Measurements from ENCODE around the gene OIT3. TPM values are rescaled to one million over a fixed set of nuclear protein-coding genes. Genes with fewer than 3 reads are reported as not detected.
"Not testable (repeated sequence)": the region's sequence is repeated elsewhere in the genome, so short reads cannot be mapped to it uniquely, and the experiment has no call there.

Gene OIT3
- total RNA-seq, 2 experiments from 2014 or later, result not detected

DNA sequence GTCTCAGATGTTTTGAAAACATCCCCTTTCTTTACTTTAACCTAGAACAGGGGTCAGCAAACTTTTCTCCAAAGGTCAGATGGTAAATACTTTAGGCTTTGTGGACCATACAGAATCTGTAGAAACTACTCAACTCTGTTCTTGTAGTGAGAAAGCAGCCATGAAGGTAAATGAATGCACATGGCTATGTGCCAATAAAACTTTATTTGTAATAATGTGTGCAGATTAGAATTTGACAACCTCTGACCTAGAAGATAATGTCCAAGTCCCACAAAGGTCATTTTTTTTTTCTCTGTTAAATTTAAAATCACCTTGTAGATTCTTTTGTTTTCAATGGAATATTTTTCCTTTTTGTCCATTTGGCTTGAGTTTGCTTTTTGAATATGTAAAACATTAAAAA lies 17.2 kb downstream of the OIT3 start:
- POLR2A ChIA-PET, result no interaction called here
- Mint-ChIP-seq H3K27me3 (no peaks in the 10 kb centered on the region), H3K27ac (no peak overlapping the region), H3K4me1 (ENCODE audit: low read depth) (no peaks in the 10 kb centered on the region), H3K9me3 (no peaks in the 10 kb centered on the region), H3K36me3 (no peaks in the 10 kb centered on the region), H3K4me3 (no peak overlapping the region)
- DNase-seq, result no peak
- intact Hi-C loops (cut with micrococcal nuclease), result no loop called here
- CTCF ChIA-PET, result interaction anchor here (0.6 kb wide), 1 partner anchor 72 kb away, joined by 7 read pairs; no protein-coding TSS in a partner anchor

DNA sequence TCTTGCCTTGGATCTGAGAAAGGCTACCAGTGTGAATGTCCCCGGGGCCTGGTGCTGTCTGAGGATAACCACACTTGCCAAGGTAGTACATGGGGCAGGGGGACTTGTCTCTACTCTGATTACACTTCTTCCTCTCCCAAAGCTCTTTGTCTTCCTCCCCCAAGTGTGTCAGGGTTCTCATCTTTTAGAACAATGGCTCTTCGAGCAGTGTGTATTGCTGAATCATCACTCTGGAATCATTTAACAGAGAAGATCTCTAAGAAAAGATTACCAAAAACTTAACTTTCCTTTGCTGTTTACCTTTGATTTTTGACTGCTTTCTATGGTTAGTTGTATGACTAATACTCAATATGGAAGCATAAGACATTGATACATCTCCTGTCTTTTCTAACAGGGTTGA lies 18.2 kb downstream of the OIT3 start:
- H3K4me1 Mint-ChIP-seq (ENCODE audit: low read depth), result no peaks in the 10 kb centered on the region
- intact Hi-C loops (cut with micrococcal nuclease), result no loop called here
- H3K4me3 Mint-ChIP-seq, result no peak overlapping the region
- no peak for DNase-seq
- no peaks in the 10 kb centered on the region for H3K9me3 Mint-ChIP-seq
- POLR2A ChIA-PET, result no interaction called here
- H3K36me3 Mint-ChIP-seq, result no peaks in the 10 kb centered on the region
- no peaks in the 10 kb centered on the region for H3K27me3 Mint-ChIP-seq
- CTCF ChIA-PET, result no interaction called here
- H3K27ac Mint-ChIP-seq, result no peak overlapping the region

DNA sequence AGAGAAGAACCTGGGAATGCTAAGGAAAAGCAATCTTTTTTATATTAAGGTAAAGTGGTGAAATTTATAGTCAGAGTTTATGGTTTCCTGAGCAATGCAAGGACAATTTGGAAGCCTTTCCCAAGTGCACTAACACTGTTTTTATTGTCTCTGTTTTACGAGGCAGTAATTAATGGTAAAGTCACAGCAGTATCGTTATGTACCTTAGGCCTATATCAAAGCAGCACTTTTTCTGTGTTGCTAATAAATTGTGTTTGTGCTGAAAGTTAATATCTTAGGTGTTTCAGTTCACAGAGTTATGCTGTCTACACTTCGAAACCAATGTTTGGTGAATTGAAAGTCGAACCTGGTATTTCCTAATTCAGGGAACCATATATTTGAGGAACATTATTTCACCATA lies 19.2 kb downstream of the OIT3 start:
- no peaks in the 10 kb centered on the region for H3K36me3 Mint-ChIP-seq
- H3K9me3 Mint-ChIP-seq, result no peaks in the 10 kb centered on the region
- ChIA-PET POLR2A (no interaction called here), CTCF (no interaction called here)
- no peaks in the 10 kb centered on the region for H3K27me3 Mint-ChIP-seq
- H3K4me3 Mint-ChIP-seq, result no peak overlapping the region
- DNase-seq, result no peak
- no peak overlapping the region for H3K27ac Mint-ChIP-seq
- no peaks in the 10 kb centered on the region for H3K4me1 Mint-ChIP-seq (ENCODE audit: low read depth)
- intact Hi-C loops (cut with micrococcal nuclease), result no loop called here

DNA sequence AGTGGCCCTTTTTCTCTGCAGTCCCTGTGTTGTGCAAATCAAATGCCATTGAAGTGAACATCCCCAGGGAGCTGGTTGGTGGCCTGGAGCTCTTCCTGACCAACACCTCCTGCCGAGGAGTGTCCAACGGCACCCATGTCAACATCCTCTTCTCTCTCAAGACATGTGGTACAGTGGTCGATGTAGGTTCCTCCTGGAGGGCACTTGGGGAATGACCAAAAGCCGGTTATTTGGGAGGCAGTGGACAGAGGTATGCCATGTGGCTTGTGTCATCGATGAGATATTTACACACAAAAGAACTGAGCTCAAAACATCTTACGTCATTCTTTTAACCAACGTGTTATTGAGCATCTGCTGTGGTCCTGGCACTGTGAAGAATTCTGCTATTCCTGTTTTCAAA lies 19.7 kb downstream of the OIT3 start:
- no peak for DNase-seq
- intact Hi-C loops (cut with micrococcal nuclease), result no loop called here
- CTCF ChIA-PET, result no interaction called here

DNA sequence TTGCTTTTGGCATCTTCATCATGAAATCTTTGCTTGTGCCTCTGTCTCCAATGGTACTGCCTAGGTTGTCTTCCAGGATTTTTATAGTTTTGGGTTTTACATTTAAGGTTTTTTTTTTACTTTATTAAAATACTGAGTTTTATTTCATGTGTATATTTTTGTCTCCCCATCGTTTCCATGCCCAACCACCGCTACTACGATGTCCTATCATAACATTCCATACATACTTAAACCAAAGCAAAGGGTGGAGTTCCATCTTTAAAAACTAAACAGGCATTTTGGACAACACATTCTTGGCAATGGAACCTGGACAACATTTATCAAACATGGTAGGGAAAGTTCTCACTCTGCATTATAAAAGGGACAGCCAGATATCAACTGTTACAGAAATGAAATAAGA lies 23.7 kb downstream of the OIT3 start:
- H3K9me3 Mint-ChIP-seq; H3K27me3 Mint-ChIP-seq; H3K4me1 Mint-ChIP-seq (ENCODE audit: low read depth); intact Hi-C loops (cut with micrococcal nuclease); H3K36me3 Mint-ChIP-seq; DNase-seq; POLR2A ChIA-PET; H3K27ac Mint-ChIP-seq; H3K4me3 Mint-ChIP-seq: not testable (repeated sequence)
- CTCF ChIA-PET, result interaction anchor here (1.8 kb wide), 1 partner anchor 552 kb away, joined by 7 read pairs; no protein-coding TSS in a partner anchor

More for the DNA sequence above, 19.7 kb downstream of the OIT3 start:
- no peak overlapping the region for H3K4me3 Mint-ChIP-seq
- no peaks in the 10 kb centered on the region for H3K4me1 Mint-ChIP-seq (ENCODE audit: low read depth)
- POLR2A ChIA-PET, result no interaction called here
- H3K36me3 Mint-ChIP-seq, result no peaks in the 10 kb centered on the region
- no peak overlapping the region for H3K27ac Mint-ChIP-seq
- no peaks in the 10 kb centered on the region for H3K27me3 Mint-ChIP-seq
- no peaks in the 10 kb centered on the region for H3K9me3 Mint-ChIP-seq

DNA sequence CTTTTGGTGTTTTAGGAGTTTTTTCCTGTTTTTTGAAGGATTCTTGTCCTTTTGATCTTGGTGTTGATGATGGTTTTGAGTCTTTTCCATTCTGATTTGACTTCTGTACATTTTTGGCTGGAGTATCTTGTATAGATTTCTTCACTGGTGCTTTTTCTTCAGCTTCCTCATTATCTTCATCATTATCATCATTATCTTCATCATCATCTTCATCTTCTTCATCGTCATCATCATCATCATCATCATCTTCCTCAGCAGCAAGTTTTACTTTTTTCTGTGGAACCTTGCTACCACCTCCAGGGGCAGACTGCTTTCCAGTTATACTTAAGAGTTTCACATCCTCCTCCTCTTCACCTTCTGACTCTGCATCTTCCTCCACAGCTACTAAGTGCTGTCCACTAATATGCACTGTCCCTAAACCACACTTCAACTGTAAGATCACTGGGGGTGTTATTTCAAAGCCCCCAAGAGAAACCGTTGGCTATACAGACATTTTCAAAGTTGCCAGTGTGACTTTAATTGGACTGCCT lies 24.3 kb downstream of the OIT3 start:
- H3K4me3 Mint-ChIP-seq; CTCF ChIA-PET; H3K9me3 Mint-ChIP-seq; intact Hi-C loops (cut with micrococcal nuclease); DNase-seq; H3K27ac Mint-ChIP-seq; H3K4me1 Mint-ChIP-seq (ENCODE audit: low read depth); H3K36me3 Mint-ChIP-seq; POLR2A ChIA-PET: not testable (repeated sequence)
- peaks cover 11% of the 10 kb centered on the region for H3K27me3 Mint-ChIP-seq

DNA sequence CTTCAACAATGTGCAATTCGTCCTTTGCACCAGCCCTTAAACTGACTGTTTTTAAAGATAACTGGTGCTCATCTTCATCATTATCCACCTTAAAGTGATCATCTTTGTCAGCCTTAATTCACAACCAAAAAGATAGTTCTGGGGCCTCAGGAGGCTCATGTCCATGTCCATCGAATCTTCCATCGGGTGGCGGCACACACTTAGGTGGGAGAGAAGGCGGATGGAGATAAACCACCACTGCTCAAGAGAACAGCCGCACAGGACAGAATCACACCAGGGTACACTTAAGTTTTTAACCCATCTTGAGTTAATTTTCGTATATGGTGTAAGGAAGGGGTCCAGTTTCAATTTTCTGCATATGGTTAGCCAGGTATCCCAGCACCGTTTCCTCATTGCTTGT lies 24.8 kb downstream of the OIT3 start:
- no peak for DNase-seq

DNA sequence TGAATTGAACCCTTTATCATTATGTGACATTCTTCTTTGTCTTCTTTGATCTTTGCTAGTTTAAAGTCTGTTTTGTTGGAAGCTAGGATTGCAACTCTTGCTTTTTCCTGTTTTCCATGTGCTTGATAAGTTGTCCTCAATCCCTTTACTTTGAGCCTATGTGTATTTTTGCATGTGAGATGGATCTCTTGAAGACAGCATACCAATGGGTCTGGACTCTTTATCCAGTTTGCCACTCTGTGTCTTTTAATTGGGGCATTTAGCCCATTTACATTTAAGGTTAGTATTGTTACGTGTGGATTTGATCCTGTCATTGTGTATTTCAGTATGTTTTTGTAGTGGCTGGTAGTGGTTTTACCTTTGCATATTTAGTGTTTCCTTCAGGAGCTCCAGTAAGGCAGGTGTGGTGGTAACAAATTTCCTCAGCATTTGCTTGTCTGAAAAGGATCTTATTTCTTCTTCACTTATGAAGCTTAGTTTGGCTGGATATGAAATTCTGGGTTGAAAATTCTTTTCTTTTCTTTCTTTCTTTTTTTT lies 27.7 kb downstream of the OIT3 start:
- intact Hi-C loops (cut with micrococcal nuclease); H3K27ac Mint-ChIP-seq; H3K4me1 Mint-ChIP-seq (ENCODE audit: low read depth); H3K36me3 Mint-ChIP-seq; H3K4me3 Mint-ChIP-seq; DNase-seq; CTCF ChIA-PET; H3K9me3 Mint-ChIP-seq; POLR2A ChIA-PET: not testable (repeated sequence)
- H3K27me3 Mint-ChIP-seq, result peaks cover 13% of the 10 kb centered on the region

More for the DNA sequence above, 24.8 kb downstream of the OIT3 start:
- ChIA-PET POLR2A (no interaction called here), CTCF (no interaction called here)
- intact Hi-C loops (cut with micrococcal nuclease), result no loop called here
- Mint-ChIP-seq H3K27me3 (peaks cover 11% of the 10 kb centered on the region), H3K27ac (no peak overlapping the region), H3K4me3 (no peak overlapping the region), H3K4me1 (ENCODE audit: low read depth) (no peaks in the 10 kb centered on the region), H3K9me3 (peaks cover 7% of the 10 kb centered on the region), H3K36me3 (peaks cover 9% of the 10 kb centered on the region)

DNA sequence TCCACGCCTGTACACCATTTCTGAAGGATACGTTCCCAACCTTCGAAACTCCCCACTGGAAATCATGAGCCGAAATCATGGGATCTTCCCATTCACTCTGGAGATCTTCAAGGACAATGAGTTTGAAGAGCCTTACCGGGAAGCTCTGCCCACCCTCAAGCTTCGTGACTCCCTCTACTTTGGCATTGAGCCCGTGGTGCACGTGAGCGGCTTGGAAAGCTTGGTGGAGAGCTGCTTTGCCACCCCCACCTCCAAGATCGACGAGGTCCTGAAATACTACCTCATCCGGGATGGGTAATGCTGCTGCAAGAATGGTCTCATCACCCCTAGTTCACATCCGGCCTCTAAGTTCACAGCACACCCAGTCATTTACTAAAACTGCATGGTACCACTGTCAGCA lies 30.8 kb downstream of the OIT3 start:
- Mint-ChIP-seq H3K4me3 (no peak overlapping the region), H3K27me3 (peaks cover 14% of the 10 kb centered on the region), H3K4me1 (ENCODE audit: low read depth) (no peaks in the 10 kb centered on the region), H3K27ac (no peak overlapping the region), H3K9me3 (peaks cover 7% of the 10 kb centered on the region), H3K36me3 (peaks cover 9% of the 10 kb centered on the region)
- intact Hi-C loops (cut with micrococcal nuclease), result no loop called here
- POLR2A ChIA-PET, result no interaction called here
- DNase-seq, result no peak
- CTCF ChIA-PET, result no interaction called here

DNA sequence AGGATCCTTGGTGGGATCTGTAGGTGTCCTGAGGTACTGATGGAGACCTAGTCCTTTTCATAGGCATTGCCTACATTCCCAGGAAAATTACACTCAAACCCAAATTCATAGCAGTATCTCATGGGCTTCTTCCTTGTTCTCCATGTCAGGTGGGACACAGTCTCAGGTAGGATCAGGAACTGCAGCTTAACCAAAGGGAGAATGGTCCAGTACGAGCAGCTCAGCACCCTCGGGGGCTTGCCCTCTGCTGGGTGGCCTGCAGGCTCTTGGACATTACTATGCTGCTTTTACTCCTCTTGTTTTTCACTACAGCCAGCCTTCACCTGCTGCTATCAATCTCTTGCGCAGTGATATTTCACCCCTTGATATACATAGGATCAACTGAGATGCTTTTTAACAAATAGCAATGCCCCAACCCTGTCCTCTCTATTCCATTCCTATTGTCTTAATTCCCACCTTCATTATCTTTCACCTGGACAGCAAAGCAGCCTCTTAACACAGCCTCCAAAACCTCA lies 32.5 kb downstream of the OIT3 start:
- Mint-ChIP-seq H3K4me3 (no peak overlapping the region), H3K27me3 (peaks cover 7% of the 10 kb centered on the region), H3K27ac (no peak overlapping the region), H3K36me3 (peaks cover 8% of the 10 kb centered on the region), H3K4me1 (ENCODE audit: low read depth) (no peaks in the 10 kb centered on the region), H3K9me3 (peaks cover 4% of the 10 kb centered on the region)
- ChIA-PET POLR2A (no interaction called here), CTCF (no interaction called here)
- intact Hi-C loops (cut with micrococcal nuclease), result no loop called here
- no peak for DNase-seq

DNA sequence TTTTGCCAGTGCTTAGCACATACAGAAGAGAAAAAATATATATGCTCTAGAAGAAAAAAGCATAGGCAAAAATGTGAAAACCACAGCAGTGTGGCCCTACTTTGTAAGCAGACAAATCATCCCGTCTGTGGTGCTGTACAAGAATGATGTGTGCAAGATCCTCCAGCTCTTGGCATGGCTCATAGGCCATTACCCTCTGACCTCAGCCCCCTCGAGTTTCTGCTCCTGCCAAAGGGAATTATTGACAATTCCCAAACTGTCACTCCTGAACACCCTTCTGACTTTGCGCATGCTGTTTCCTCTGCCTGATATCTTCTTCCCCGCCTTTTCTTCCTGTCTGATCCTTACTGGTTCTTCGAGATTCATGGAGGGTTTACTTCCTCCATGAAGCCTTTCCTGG lies 33.9 kb downstream of the OIT3 start:
- peaks cover 3% of the 10 kb centered on the region for H3K27me3 Mint-ChIP-seq
- H3K27ac Mint-ChIP-seq, result no peak overlapping the region
- no peak overlapping the region for H3K4me3 Mint-ChIP-seq
- CTCF ChIA-PET, result no interaction called here
- H3K9me3 Mint-ChIP-seq, result no peaks in the 10 kb centered on the region
- DNase-seq, result no peak
- intact Hi-C loops (cut with micrococcal nuclease), result no loop called here
- H3K4me1 Mint-ChIP-seq (ENCODE audit: low read depth), result no peaks in the 10 kb centered on the region
- POLR2A ChIA-PET, result no interaction called here
- H3K36me3 Mint-ChIP-seq, result no peaks in the 10 kb centered on the region

DNA sequence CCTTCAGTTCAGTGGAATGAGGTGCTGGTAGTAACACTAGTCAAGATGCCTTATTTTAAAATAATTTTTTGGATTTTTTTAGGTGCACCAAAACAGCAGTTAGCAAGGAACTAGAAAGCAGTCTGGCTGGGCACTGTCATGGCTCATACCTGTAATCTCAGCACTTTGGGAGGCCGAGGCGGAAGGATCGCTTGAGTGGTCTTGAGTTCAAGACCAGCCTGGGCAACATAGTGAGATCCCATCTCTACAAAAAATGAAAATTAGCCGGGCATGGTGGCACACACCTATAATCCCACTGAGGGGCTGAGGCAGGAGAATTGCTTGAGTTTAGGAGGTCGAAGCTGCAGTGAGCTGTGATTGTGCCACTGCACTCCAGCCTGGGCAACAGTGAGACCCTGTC lies 35.3 kb downstream of the OIT3 start:
- peaks cover 3% of the 10 kb centered on the region for H3K27me3 Mint-ChIP-seq
- intact Hi-C loops (cut with micrococcal nuclease), result no loop called here

DNA sequence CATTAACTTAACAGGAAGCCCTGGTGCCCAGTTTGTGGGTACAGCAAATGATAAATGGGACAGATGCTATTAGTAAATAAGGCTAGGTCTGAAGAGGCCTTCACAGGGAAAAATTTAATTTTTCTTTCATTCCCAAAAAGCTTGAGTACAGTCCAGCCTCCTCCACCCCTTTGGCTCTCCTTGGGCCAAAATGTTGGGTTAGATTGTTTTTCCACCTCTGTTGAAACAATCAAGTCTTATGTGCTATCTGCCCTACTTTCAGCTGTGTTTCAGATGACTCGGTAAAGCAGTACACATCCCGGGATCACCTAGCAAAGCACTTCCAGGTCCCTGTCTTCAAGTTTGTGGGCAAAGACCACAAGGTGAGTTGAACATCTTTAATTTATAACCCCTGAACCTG lies 36.7 kb downstream of the OIT3 start:
- intact Hi-C loops (cut with micrococcal nuclease), result no loop called here
- H3K4me3 Mint-ChIP-seq, result no peak overlapping the region
- ChIA-PET POLR2A (no interaction called here), CTCF (no interaction called here)
- H3K4me1 Mint-ChIP-seq (ENCODE audit: low read depth), result no peaks in the 10 kb centered on the region
- no peak for DNase-seq
- no peaks in the 10 kb centered on the region for H3K9me3 Mint-ChIP-seq
- H3K27me3 Mint-ChIP-seq, result peaks cover 1% of the 10 kb centered on the region
- H3K27ac Mint-ChIP-seq, result no peak overlapping the region
- no peaks in the 10 kb centered on the region for H3K36me3 Mint-ChIP-seq

More for the DNA sequence above, 35.3 kb downstream of the OIT3 start:
- POLR2A ChIA-PET, result no interaction called here
- H3K36me3 Mint-ChIP-seq, result no peaks in the 10 kb centered on the region
- no peak overlapping the region for H3K4me3 Mint-ChIP-seq
- no peak for DNase-seq
- CTCF ChIA-PET, result no interaction called here
- no peak overlapping the region for H3K27ac Mint-ChIP-seq
- no peaks in the 10 kb centered on the region for H3K4me1 Mint-ChIP-seq (ENCODE audit: low read depth)
- H3K9me3 Mint-ChIP-seq, result no peaks in the 10 kb centered on the region
